Measurements from ENCODE around the gene MT1B. TPM values are rescaled to one million over a fixed set of nuclear protein-coding genes. Genes with fewer than 3 reads are reported as not detected.
"Not testable (repeated sequence)": the region's sequence is repeated elsewhere in the genome, so short reads cannot be mapped to it uniquely, and the experiment has no call there.

Gene MT1B
- total and polyA plus RNA-seq, 4 donors = 1.1 TPM; not detected in 3

GRCh38 chr16:56617212-56618085, 34.2 kb upstream of the MT1B start:
- peak in 2 of 6 donors; percentile 47 to 77 for DNase-seq (ENCODE audit: low read depth in 4 of 6, low spot score in 6 of 6)
- H3K27ac ChIP-seq (ENCODE audit: low read depth, low read length) = no peak overlapping the region
- H3K4me1 ChIP-seq (ENCODE audit: control insufficient read depth, insufficient read depth, low read length) = peaks cover 20% of the 10 kb centered on the region
- peak overlapping the region; percentile 24 for H3K4me3 ChIP-seq (ENCODE audit: low read depth, low read length)
- peaks cover 28% of the 10 kb centered on the region for H3K27me3 ChIP-seq (ENCODE audit: control insufficient read depth, insufficient read depth, low read length)
- no peaks in the 10 kb centered on the region for H3K36me3 ChIP-seq (ENCODE audit: control insufficient read depth, insufficient read depth, low read length)
- no peaks in the 10 kb centered on the region for H3K9me3 ChIP-seq (ENCODE audit: control insufficient read depth, insufficient read depth, low read length)
- WGBS (ENCODE audit: insufficient coverage) = under 1% methylated on average over 39 of the region's 41 CpGs

- no peak overlapping the region for H3K4me3 ChIP-seq (ENCODE audit: low read depth, low read length)
- no peak for DNase-seq (ENCODE audit: low read depth in 4 of 6, low spot score in 6 of 6)
- H3K36me3 ChIP-seq (ENCODE audit: control insufficient read depth, insufficient read depth, low read length) = no peaks in the 10 kb centered on the region
- no peaks in the 10 kb centered on the region for H3K9me3 ChIP-seq (ENCODE audit: control insufficient read depth, insufficient read depth, low read length)
- no peak overlapping the region for H3K27ac ChIP-seq (ENCODE audit: low read depth, low read length)
- H3K4me1 ChIP-seq (ENCODE audit: control insufficient read depth, insufficient read depth, low read length) = peaks cover 20% of the 10 kb centered on the region
- H3K27me3 ChIP-seq (ENCODE audit: control insufficient read depth, insufficient read depth, low read length) = peaks cover 28% of the 10 kb centered on the region
- WGBS (ENCODE audit: insufficient coverage) = 51% methylated on average over 6 of the region's 6 CpGs
These were observed 33.5 kb upstream of the MT1B start for GRCh38 chr16:56618138-56618537.

GRCh38 chr16:56620339-56620897, 31.3 kb upstream of the MT1B start:
- Histone ChIP-seq H3K27ac (ENCODE audit: low read depth, low read length) (no peak overlapping the region), H3K4me3 (ENCODE audit: low read depth, low read length) (no peak overlapping the region), H3K27me3 (ENCODE audit: control insufficient read depth, insufficient read depth, low read length) (peaks cover 36% of the 10 kb centered on the region)

GRCh38 chr16:56621665-56622445, 29.8 kb upstream of the MT1B start:
- not testable (repeated sequence) for DNase-seq (ENCODE audit: low read depth in 4 of 6, low spot score in 6 of 6); H3K9me3 ChIP-seq (ENCODE audit: control insufficient read depth, insufficient read depth, low read length); H3K4me3 ChIP-seq (ENCODE audit: low read depth, low read length); H3K27ac ChIP-seq (ENCODE audit: low read depth, low read length); H3K36me3 ChIP-seq (ENCODE audit: control insufficient read depth, insufficient read depth, low read length)
- Histone ChIP-seq H3K27me3 (ENCODE audit: control insufficient read depth, insufficient read depth, low read length) (peaks cover 40% of the 10 kb centered on the region), H3K4me1 (ENCODE audit: control insufficient read depth, insufficient read depth, low read length) (peaks cover 36% of the 10 kb centered on the region)
- 68% methylated on average over 4 of the region's 4 CpGs for WGBS (ENCODE audit: insufficient coverage)

More at GRCh38 chr16:56620339-56620897, 31.3 kb upstream of the MT1B start:
- 93% methylated on average over 5 of the region's 8 CpGs for WGBS (ENCODE audit: insufficient coverage)
- H3K36me3 ChIP-seq (ENCODE audit: control insufficient read depth, insufficient read depth, low read length) = no peaks in the 10 kb centered on the region
- H3K4me1 ChIP-seq (ENCODE audit: control insufficient read depth, insufficient read depth, low read length) = peaks cover 27% of the 10 kb centered on the region
- H3K9me3 ChIP-seq (ENCODE audit: control insufficient read depth, insufficient read depth, low read length) = no peaks in the 10 kb centered on the region
- no peak for DNase-seq (ENCODE audit: low read depth in 4 of 6, low spot score in 6 of 6)

GRCh38 chr16:56623184-56623583, 28.5 kb upstream of the MT1B start:
- not testable (repeated sequence) for H3K4me3 ChIP-seq (ENCODE audit: low read depth, low read length); H3K27ac ChIP-seq (ENCODE audit: low read depth, low read length); H3K9me3 ChIP-seq (ENCODE audit: control insufficient read depth, insufficient read depth, low read length); DNase-seq (ENCODE audit: low read depth in 4 of 6, low spot score in 6 of 6); H3K36me3 ChIP-seq (ENCODE audit: control insufficient read depth, insufficient read depth, low read length)
- WGBS (ENCODE audit: insufficient coverage) = 86% methylated on average over 4 of the region's 5 CpGs
- Histone ChIP-seq H3K4me1 (ENCODE audit: control insufficient read depth, insufficient read depth, low read length) (peaks cover 22% of the 10 kb centered on the region), H3K27me3 (ENCODE audit: control insufficient read depth, insufficient read depth, low read length) (peaks cover 27% of the 10 kb centered on the region)

- H3K9me3 ChIP-seq (ENCODE audit: control insufficient read depth, insufficient read depth, low read length) = no peaks in the 10 kb centered on the region
- WGBS (ENCODE audit: insufficient coverage) = no CpG with 5 or more reads among the region's 2 CpGs
- H3K27ac ChIP-seq (ENCODE audit: low read depth, low read length) = no peak overlapping the region
- H3K27me3 ChIP-seq (ENCODE audit: control insufficient read depth, insufficient read depth, low read length) = peaks cover 25% of the 10 kb centered on the region
- peaks cover 19% of the 10 kb centered on the region for H3K4me1 ChIP-seq (ENCODE audit: control insufficient read depth, insufficient read depth, low read length)
- H3K36me3 ChIP-seq (ENCODE audit: control insufficient read depth, insufficient read depth, low read length) = no peaks in the 10 kb centered on the region
- H3K4me3 ChIP-seq (ENCODE audit: low read depth, low read length) = no peak overlapping the region
- no peak for DNase-seq (ENCODE audit: low read depth in 4 of 6, low spot score in 6 of 6)
These were observed 28.0 kb upstream of the MT1B start for GRCh38 chr16:56623637-56624036.

- H3K36me3 ChIP-seq (ENCODE audit: control insufficient read depth, insufficient read depth, low read length) = no peaks in the 10 kb centered on the region
- H3K4me1 ChIP-seq (ENCODE audit: control insufficient read depth, insufficient read depth, low read length) = peaks cover 19% of the 10 kb centered on the region
- under 1% methylated on average over 62 of the region's 62 CpGs for WGBS (ENCODE audit: insufficient coverage)
- H3K9me3 ChIP-seq (ENCODE audit: control insufficient read depth, insufficient read depth, low read length) = no peaks in the 10 kb centered on the region
- peak in 2 of 6 donors; percentile 53 to 74 for DNase-seq (ENCODE audit: low read depth in 4 of 6, low spot score in 6 of 6)
- peaks cover 21% of the 10 kb centered on the region for H3K27me3 ChIP-seq (ENCODE audit: control insufficient read depth, insufficient read depth, low read length)
- peak within 1 kb of the TSS; percentile 53 for H3K4me3 ChIP-seq (ENCODE audit: low read depth, low read length)
- H3K27ac ChIP-seq (ENCODE audit: low read depth, low read length) = peak within 1 kb of the TSS; percentile 81
These were observed 26.3 kb upstream of the MT1B start, which contains the start of gene MT1E for GRCh38 chr16:56625140-56625942. Gene MT1E (plus strand): TSS chr16:56625781. CDS start chr16:56625852, 71 bp downstream.

- H3K27ac ChIP-seq (ENCODE audit: low read depth, low read length) = peak overlapping the region; percentile 81
- H3K27me3 ChIP-seq (ENCODE audit: control insufficient read depth, insufficient read depth, low read length) = peaks cover 26% of the 10 kb centered on the region
- WGBS (ENCODE audit: insufficient coverage) = 25% methylated on average over 13 of the region's 16 CpGs
These were observed 25.6 kb upstream of the MT1B start for GRCh38 chr16:56625943-56626654.

More at GRCh38 chr16:56625943-56626654, 25.6 kb upstream of the MT1B start:
- Histone ChIP-seq H3K4me3 (ENCODE audit: low read depth, low read length) (peak overlapping the region; percentile 52), H3K9me3 (ENCODE audit: control insufficient read depth, insufficient read depth, low read length) (no peaks in the 10 kb centered on the region), H3K4me1 (ENCODE audit: control insufficient read depth, insufficient read depth, low read length) (peaks cover 19% of the 10 kb centered on the region), H3K36me3 (ENCODE audit: control insufficient read depth, insufficient read depth, low read length) (no peaks in the 10 kb centered on the region)
- no peak for DNase-seq (ENCODE audit: low read depth in 4 of 6, low spot score in 6 of 6)
